K562 (cell line): ENCODE data around the gene ATCAY. TPM values are rescaled to one million over a fixed set of nuclear protein-coding genes. Genes with fewer than 3 reads are reported as not detected.
A peak's percentile ranks its signal among the peaks of the same experiment; 100 is the strongest.

Experiments
- ATAC-seq: fragments of 200-7000 bp; cut with Tn5 transposase; 3 replicates; pipeline ENCODE4 v1.9.1; 2020; ENCODE audit warnings: moderate library complexity
- BruUV-seq: library from RNA; stranded (reverse); fragments of 400-500 nt; replicated peaks from 2 replicates; lab custom pipeline; 2021; lab: Mats Ljungman, UMichigan
- CTCF ChIA-PET: fragments of 300-600 bp; formaldehyde crosslinking; extraction: SDS; loops from one replicate; lab custom pipeline; 2021; ENCODE audit warnings: low intra/inter-chr PET ratio; lab: Yijun Ruan, JAX
- POLR2A ChIA-PET: fragments of 300-600, 350-650 bp; sonication (Branson Sonifier 250); formaldehyde crosslinking; extraction: SDS; loops from one replicate; lab custom pipeline; 2021; ENCODE audit warnings: antibody characterized with exemption, inconsistent platforms; lab: Yijun Ruan, JAX
- DNase-seq, 4 experiments: peaks; one replicate each; pipeline versions ENCODE4 v3.0.0 to v3.0.0-alpha.2; 2011 to 2018; ENCODE audit warnings: low spot score in 3 of 4, mixed read lengths in 3 of 4; ENCODE audit errors: extremely low read depth in 1 of 4
- FAIRE-seq: peaks from 2 replicates; lab custom pipeline; 2011; peaks lifted over from hg19 to GRCh38; lab: Jason Lieb, UNC
- H2AFZ ChIP-seq: 2 replicates; pipeline ENCODE4 v1.6.0; 2011; ENCODE audit warnings: low read depth, low read length, control low read depth, inconsistent platforms
- H3K27ac ChIP-seq: fragments of 200-600 bp; 3 replicates; pipeline ENCODE4 v1.8.0; 2011; ENCODE audit warnings: low read depth, mild to moderate bottlenecking, control low read depth, inconsistent platforms, low read length, moderate library complexity, mixed read lengths; ENCODE audit errors: extremely low read depth
- H3K27me3 ChIP-seq, 2 experiments: fragments of 300-600 bp in 1 of 2; 2 replicates in 1 of 2; 3 replicates in 1 of 2; pipeline versions ENCODE4 v1.6.0 to v1.8.0; 2011; ENCODE audit warnings: inconsistent platforms in 2 of 2, low read length in 2 of 2, mild to moderate bottlenecking in 1 of 2, mixed read lengths in 1 of 2, moderate library complexity in 1 of 2; ENCODE audit not compliant: control insufficient read depth in 2 of 2, insufficient read depth in 2 of 2
- H3K36me3 ChIP-seq: fragments of 300-600 bp; 3 replicates; pipeline ENCODE4 v1.8.0; 2011; ENCODE audit warnings: mild to moderate bottlenecking, low read length, inconsistent platforms; ENCODE audit not compliant: control insufficient read depth, insufficient read depth
- H3K4me1 ChIP-seq, 2 experiments: fragments of 200-600 bp in 1 of 2; replicated peaks in 1 of 2; 2 replicates in 1 of 2; 3 replicates in 1 of 2; pipeline versions ENCODE4 v1.5.1 to v1.8.0; 2011; ENCODE audit warnings: inconsistent platforms in 2 of 2, low read length in 2 of 2, mild to moderate bottlenecking in 1 of 2, mixed read lengths in 1 of 2, moderate library complexity in 1 of 2; ENCODE audit not compliant: control insufficient read depth in 2 of 2, insufficient read depth in 2 of 2
- H3K4me2 ChIP-seq: 2 replicates; pipeline ENCODE4 v1.6.1; 2011; ENCODE audit warnings: low read length, control low read depth, inconsistent platforms, mixed read lengths; ENCODE audit not compliant: insufficient read depth
- H3K4me3 ChIP-seq: fragments of 200-600 bp; sonication (generic), shearing (Covaris generic); 2 replicates; pipeline ENCODE4 v1.5.1; 2016; ENCODE audit warnings: control low read depth, inconsistent platforms
- H3K79me2 ChIP-seq: fragments of 200-600 bp; 3 replicates; pipeline ENCODE4 v1.8.0; 2011; ENCODE audit warnings: low read length, inconsistent platforms; ENCODE audit not compliant: control insufficient read depth, insufficient read depth
- H3K9ac ChIP-seq, 2 experiments: 2 replicates each; pipeline versions ENCODE4 v1.6.0 to v1.6.1; 2011; ENCODE audit warnings: low read depth in 2 of 2, low read length in 2 of 2, control low read depth in 1 of 2, inconsistent platforms in 1 of 2, mild to moderate bottlenecking in 1 of 2, mixed read lengths in 1 of 2; ENCODE audit not compliant: insufficient read depth in 1 of 2
- H3K9me1 ChIP-seq: one replicate; pipeline ENCODE4 v1.6.0; 2011; ENCODE audit warnings: inconsistent platforms, mild to moderate bottlenecking, low read length, moderate library complexity; ENCODE audit not compliant: control insufficient read depth, insufficient read depth
- H3K9me3 ChIP-seq: replicated peaks from 2 replicates; pipeline ENCODE4 v1.5.1; 2011; ENCODE audit warnings: low read depth, low read length, inconsistent platforms; ENCODE audit not compliant: control insufficient read depth, insufficient read depth
- H4K20me1 ChIP-seq: replicated peaks from 2 replicates; pipeline ENCODE4 v1.6.1; 2011; ENCODE audit warnings: low read length, inconsistent platforms, mixed read lengths; ENCODE audit not compliant: control insufficient read depth, insufficient read depth
- ATF1 ChIP-seq, 2 experiments: fragments of 450-650 bp in 1 of 2; IDR thresholded peaks; 2 replicates each; pipeline ENCODE4 v1.6.1; 2016; ENCODE audit warnings: missing compliant biosample characterization in 1 of 2, missing genetic modification characterization in 1 of 2
- ILF3 ChIP-seq: fragments of 450-650 bp; IDR thresholded peaks from 2 replicates; pipeline ENCODE4 v1.6.1; 2018; ENCODE audit warnings: antibody characterized with exemption, mild to moderate bottlenecking, moderate library complexity, borderline replicate concordance
- ZBTB7A ChIP-seq: IDR thresholded peaks from 2 replicates; pipeline ENCODE4 v1.6.1; 2011; ENCODE audit warnings: low read depth, mild to moderate bottlenecking, low read length, moderate library complexity, borderline replicate concordance; ENCODE audit not compliant: control insufficient read depth
- ZNF146 ChIP-seq: IDR thresholded peaks from one replicate; pipeline ENCODE4 v1.6.1; 2018; ENCODE audit warnings: missing compliant biosample characterization; ENCODE audit not compliant: unreplicated experiment
- ZNF41 ChIP-seq: fragments of 250-450 bp; sonication (Bioruptor Pico); conservative IDR thresholded peaks from 2 replicates; pipeline ENCODE4 v1.4.0; 2020; ENCODE audit warnings: mild to moderate bottlenecking
- WGBS: fragments of 100-300 bp; shearing (Covaris generic); methylation state at CpG from one replicate; pipeline ENCODE4 v1.1.6; 2016; ENCODE audit warnings: low coverage, mixed read lengths; ENCODE audit not compliant: insufficient coverage; ENCODE audit errors: missing lambda C conversion rate; 5-methylcytosine and 5-hydroxymethylcytosine counted together
- in situ Hi-C: fragments of 300-500 bp; cut with MboI; formaldehyde crosslinking; loops from 4 replicates; pipeline ENCODE4 v1.15.0; 2018; ENCODE audit warnings: inconsistent platforms, mixed read lengths
- intact Hi-C: fragments of 100-400 bp; cut with micrococcal nuclease; formaldehyde crosslinking; loops from 2 replicates; pipeline ENCODE4 v1.14.2; 2022
- polyA plus RNA-seq, 8 experiments: library from polyadenylated mRNA; depleted of rRNA in 4 of 8; stranded (reverse) in 5 of 8; unstranded in 3 of 8; fragments of >200 nt; fragmentation: Nextera tagmentation in 2 of 8; fragmentation: Illumina TruSeq in 1 of 8; extraction: Ambion mirVana in 2 of 8; extraction: Trizol in 1 of 8; gene quantifications; 2 replicates each; pipeline versions ENCODE4 v1.2.1 to v1.2.3, GENCODE V29; 2011 to 2014; ENCODE audit warnings: inconsistent platforms in 1 of 8, missing spikeins in 1 of 8
- total RNA-seq, 7 experiments: library from RNA; depleted of rRNA in 6 of 7; stranded (reverse); fragments of >200 nt in 6 of 7; fragmentation: Illumina TruSeq in 2 of 7; extraction: Trizol in 2 of 7; gene quantifications; 2 replicates each; pipeline versions ENCODE4 v1.2.1 to v1.2.3, GENCODE V29; 2011 to 2021; ENCODE audit warnings: low replicate concordance in 1 of 7
- TF ChIP-seq, protein P1 (sequence below): fragments of 200-800 bp; sonication (Bioruptor generic); IDR thresholded peaks from 2 replicates; pipeline ENCODE4 v1.6.1; 2016; ENCODE audit warnings: missing genetic modification characterization, missing compliant biosample characterization
- TF ChIP-seq, protein P2 (sequence below), 2 experiments: fragments of 450-650 bp in 1 of 2; sonication (generic) in 1 of 2; formaldehyde crosslinking; conservative IDR thresholded peaks; 2 replicates each; pipeline versions ENCODE4 v1.4.0 to v1.8.1; 2020 to 2022; ENCODE audit warnings: mild to moderate bottlenecking in 1 of 2, missing genetic modification reagents in 1 of 2
- TF ChIP-seq, protein P3 (sequence below): fragments of 450-650 bp; IDR thresholded peaks from 2 replicates; pipeline ENCODE4 v1.6.1; 2016; ENCODE audit warnings: antibody characterized with exemption

Gene ATCAY
- total and polyA plus RNA-seq, 9 of the 15 experiments (the other 6 are each of a cell fraction or from before 2014, with no cell fraction given) = not detected

DNA sequence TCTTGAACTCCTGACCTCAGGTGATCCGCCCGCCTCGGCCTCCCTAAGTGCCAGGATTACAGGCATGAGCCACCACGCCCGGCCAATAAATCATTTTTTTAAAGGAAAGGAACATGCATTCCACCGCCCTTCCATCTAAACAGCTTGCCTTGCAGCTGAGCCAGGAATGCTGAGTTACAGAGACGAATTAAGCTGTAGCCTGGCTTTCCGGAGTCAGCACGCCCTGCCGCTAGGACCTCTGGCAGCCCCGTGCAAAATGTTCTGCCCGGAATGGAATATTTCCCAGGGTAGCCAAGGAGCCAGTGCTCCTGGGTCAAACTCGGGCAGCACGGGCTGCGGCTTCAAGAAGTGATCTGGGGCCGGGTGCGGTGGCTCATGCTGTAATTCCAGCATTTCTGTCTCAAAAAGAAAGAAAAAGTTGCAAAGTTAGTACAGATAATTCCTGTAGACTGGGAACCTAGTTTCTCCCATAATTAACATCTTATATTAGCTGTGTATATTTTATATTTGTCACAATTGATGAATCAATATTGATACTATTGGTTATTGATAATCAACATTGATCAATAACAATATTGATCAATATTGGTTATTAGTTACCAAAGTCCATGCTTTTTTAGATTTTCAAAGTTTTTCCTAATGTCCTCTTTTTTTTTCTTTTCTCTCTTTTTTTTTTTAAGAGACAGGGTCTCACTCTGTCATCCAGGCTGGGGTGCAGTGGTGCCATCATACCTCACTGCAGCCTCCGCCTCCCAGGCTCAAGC is 19.2 kb downstream of the ATCAY start:
- TF ChIP-seq ILF3 (no peak), ZNF41 (no peak), ZBTB7A (no peak), ZNF146 (CRISPR knock-in tag) (no peak), ATF1 (CRISPR knock-in tag; IDR thresholded peaks at IDR 0.05) (no peak), ATF1 (tag; IDR thresholded peaks at IDR 0.05) (no peak)
- TF ChIP-seq, protein P1, sequence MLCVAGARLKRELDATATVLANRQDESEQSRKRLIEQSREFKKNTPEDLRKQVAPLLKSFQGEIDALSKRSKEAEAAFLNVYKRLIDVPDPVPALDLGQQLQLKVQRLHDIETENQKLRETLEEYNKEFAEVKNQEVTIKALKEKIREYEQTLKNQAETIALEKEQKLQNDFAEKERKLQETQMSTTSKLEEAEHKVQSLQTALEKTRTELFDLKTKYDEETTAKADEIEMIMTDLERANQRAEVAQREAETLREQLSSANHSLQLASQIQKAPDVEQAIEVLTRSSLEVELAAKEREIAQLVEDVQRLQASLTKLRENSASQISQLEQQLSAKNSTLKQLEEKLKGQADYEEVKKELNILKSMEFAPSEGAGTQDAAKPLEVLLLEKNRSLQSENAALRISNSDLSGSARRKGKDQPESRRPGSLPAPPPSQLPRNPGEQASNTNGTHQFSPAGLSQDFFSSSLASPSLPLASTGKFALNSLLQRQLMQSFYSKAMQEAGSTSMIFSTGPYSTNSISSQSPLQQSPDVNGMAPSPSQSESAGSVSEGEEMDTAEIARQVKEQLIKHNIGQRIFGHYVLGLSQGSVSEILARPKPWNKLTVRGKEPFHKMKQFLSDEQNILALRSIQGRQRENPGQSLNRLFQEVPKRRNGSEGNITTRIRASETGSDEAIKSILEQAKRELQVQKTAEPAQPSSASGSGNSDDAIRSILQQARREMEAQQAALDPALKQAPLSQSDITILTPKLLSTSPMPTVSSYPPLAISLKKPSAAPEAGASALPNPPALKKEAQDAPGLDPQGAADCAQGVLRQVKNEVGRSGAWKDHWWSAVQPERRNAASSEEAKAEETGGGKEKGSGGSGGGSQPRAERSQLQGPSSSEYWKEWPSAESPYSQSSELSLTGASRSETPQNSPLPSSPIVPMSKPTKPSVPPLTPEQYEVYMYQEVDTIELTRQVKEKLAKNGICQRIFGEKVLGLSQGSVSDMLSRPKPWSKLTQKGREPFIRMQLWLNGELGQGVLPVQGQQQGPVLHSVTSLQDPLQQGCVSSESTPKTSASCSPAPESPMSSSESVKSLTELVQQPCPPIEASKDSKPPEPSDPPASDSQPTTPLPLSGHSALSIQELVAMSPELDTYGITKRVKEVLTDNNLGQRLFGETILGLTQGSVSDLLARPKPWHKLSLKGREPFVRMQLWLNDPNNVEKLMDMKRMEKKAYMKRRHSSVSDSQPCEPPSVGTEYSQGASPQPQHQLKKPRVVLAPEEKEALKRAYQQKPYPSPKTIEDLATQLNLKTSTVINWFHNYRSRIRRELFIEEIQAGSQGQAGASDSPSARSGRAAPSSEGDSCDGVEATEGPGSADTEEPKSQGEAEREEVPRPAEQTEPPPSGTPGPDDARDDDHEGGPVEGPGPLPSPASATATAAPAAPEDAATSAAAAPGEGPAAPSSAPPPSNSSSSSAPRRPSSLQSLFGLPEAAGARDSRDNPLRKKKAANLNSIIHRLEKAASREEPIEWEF (CRISPR knock-in tag) = peak; percentile 100
- TF ChIP-seq, protein P2, sequence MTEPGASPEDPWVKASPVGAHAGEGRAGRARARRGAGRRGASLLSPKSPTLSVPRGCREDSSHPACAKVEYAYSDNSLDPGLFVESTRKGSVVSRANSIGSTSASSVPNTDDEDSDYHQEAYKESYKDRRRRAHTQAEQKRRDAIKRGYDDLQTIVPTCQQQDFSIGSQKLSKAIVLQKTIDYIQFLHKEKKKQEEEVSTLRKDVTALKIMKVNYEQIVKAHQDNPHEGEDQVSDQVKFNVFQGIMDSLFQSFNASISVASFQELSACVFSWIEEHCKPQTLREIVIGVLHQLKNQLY (CRISPR knock-in tag; conservative IDR thresholded peaks at IDR 0.05) = no peak
- TF ChIP-seq, protein P3, sequence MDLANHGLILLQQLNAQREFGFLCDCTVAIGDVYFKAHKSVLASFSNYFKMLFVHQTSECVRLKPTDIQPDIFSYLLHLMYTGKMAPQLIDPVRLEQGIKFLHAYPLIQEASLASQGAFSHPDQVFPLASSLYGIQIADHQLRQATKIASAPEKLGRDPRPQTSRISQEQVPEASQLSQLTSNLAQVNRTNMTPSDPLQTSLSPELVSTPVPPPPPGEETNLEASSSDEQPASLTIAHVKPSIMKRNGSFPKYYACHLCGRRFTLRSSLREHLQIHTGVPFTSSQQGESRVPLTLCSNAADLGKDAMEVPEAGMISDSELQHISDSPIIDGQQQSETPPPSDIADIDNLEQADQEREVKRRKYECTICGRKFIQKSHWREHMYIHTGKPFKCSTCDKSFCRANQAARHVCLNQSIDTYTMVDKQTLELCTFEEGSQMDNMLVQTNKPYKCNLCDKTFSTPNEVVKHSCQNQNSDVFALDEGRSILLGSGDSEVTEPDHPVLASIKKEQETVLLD = 0 out of 2 replicates have a peak, but pooled peaks have one; percentile 49

More for the DNA sequence above, 19.2 kb downstream of the ATCAY start:
- BruUV-seq = no TSS peak
- ChIA-PET CTCF (no interaction called here), POLR2A (interaction anchor here (0.6 to 0.8 kb wide), 2 partner anchors 9 to 264 kb away, joined by 3 read pairs; no protein-coding TSS in a partner anchor)
- Histone ChIP-seq H3K4me2 (no peak overlapping the region), H3K4me3 (no peak overlapping the region), H3K9ac (no peak overlapping the region), H3K9me1 (no peaks in the 10 kb centered on the region), H3K36me3 (no peaks in the 10 kb centered on the region), H2AFZ (no peak overlapping the region), H3K27ac (no peak overlapping the region), H4K20me1 (no peaks in the 10 kb centered on the region), H3K4me1 (no peaks in the 10 kb centered on the region), H3K27me3 (peaks cover 6 to 29% of the 10 kb centered on the region in 2 experiments; a peak in 4 of 5 replicates), H3K79me2 (no peaks in the 10 kb centered on the region), H3K9me3 (no peaks in the 10 kb centered on the region; the same call in none of the 2 replicates)
- FAIRE-seq (no peak), DNase-seq (no peak), ATAC-seq (no peak)
- intact Hi-C loops (no loop called here), in situ Hi-C loops (no loop called here)
- WGBS = 14% methylated on average over 14 of the region's 18 CpGs
